Large intestine (tissue), 12 donors: ENCODE measurements around the gene OR51G2. TPM values are rescaled to one million over a fixed set of nuclear protein-coding genes. Genes with fewer than 3 reads are reported as not detected.
"Not testable (repeated sequence)": the region's sequence is repeated elsewhere in the genome, so short reads cannot be mapped to it uniquely, and the experiment has no call there.

Experiments used
- DNase-seq, 2 donors: peaks; one replicate each; pipeline versions ENCODE4 v3.0.0 to v3.0.0-alpha.2; 2013
- H3K27ac ChIP-seq: one replicate; pipeline ENCODE4 v1.5.1; 2013; ENCODE audit warnings: low read length
- H3K27me3 ChIP-seq: 2 replicates; pipeline ENCODE4 v1.6.1; 2013; ENCODE audit warnings: low read length; ENCODE audit not compliant: control insufficient read depth, insufficient read depth
- H3K36me3 ChIP-seq: 2 replicates; pipeline ENCODE4 v1.6.1; 2013; ENCODE audit warnings: low read length; ENCODE audit not compliant: control insufficient read depth, insufficient read depth
- H3K4me1 ChIP-seq: one replicate; pipeline ENCODE4 v1.6.1; 2013; ENCODE audit warnings: low read length; ENCODE audit not compliant: control insufficient read depth, insufficient read depth
- H3K4me3 ChIP-seq: one replicate; pipeline ENCODE4 v1.5.1; 2013; ENCODE audit warnings: low read length
- H3K9me3 ChIP-seq: one replicate; pipeline ENCODE4 v1.6.1; 2013; ENCODE audit warnings: mild to moderate bottlenecking, low read depth, low read length, moderate library complexity; ENCODE audit not compliant: control insufficient read depth
- WGBS: methylation state at CpG from one replicate; pipeline ENCODE4 v1.1.5; 2013; ENCODE audit warnings: low lambda C conversion rate; ENCODE audit not compliant: insufficient coverage; 5-methylcytosine and 5-hydroxymethylcytosine counted together
- long read RNA-seq, 11 donors: transcript quantifications; one replicate each; lab custom pipeline, GENCODE V29; 2026
- polyA plus RNA-seq: library from polyadenylated mRNA; unstranded; fragments of 120-200 nt; gene quantifications from one replicate; pipeline ENCODE4 v1.2.1, GENCODE V29; 2013

OR51G2 gene
- not detected for polyA plus RNA-seq
- long read RNA-seq, donor 1: 0 reads
- long read RNA-seq, donor 2: 0 reads
- long read RNA-seq, donor 3: 0 reads
- long read RNA-seq, donor 4: 0 reads
- long read RNA-seq, donor 5: 0 reads
- long read RNA-seq, donor 6: 0 reads
- long read RNA-seq, donor 7: 0 reads
- long read RNA-seq, donor 8: 0 reads
- long read RNA-seq, donor 9: 0 reads
- long read RNA-seq, donor 10: 0 reads
- long read RNA-seq, donor 11: 0 reads

DNA sequence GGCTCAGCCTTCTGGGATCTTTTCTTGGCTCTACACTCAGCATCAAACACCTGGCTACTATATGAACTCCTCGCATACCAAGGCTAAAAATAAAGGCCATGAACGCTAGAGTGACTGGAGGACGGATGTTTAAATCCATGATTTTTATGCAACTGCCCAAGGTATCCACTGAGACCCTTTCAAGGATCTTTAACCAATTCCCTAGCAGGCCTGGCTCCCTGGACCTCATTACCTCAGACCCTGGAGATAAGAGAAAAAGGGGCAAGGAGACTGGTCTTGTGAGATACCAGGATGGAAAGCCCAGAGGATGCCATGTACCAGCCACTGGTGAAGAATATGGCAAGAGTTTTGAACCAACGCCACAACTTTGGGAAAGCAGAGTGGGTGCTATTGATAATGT is at the start of gene OR51G2:
Gene OR51G2, minus strand, starts transcription at position 101 of the 400 bp plus-strand sequence. CDS start 3,687 bp downstream, outside the sequence.
- no peaks in the 10 kb centered on the region for H3K4me1 ChIP-seq
- no peaks in the 10 kb centered on the region for H3K36me3 ChIP-seq
- no peak within 1 kb of the TSS for H3K27ac ChIP-seq
- no peak for DNase-seq
- H3K4me3 ChIP-seq: no peak within 1 kb of the TSS
- H3K27me3 ChIP-seq: no peaks in the 10 kb centered on the region
- WGBS: no CpG with 5 or more reads among the region's 4 CpGs
- no peaks in the 10 kb centered on the region for H3K9me3 ChIP-seq

GRCh38 chr11:4962816-4963215 is 43.7 kb upstream of the OR51G2 start:
- no CpG with 5 or more reads among the region's 1 CpG for WGBS
- no peaks in the 10 kb centered on the region for H3K27me3 ChIP-seq
- H3K4me3 ChIP-seq: no peak overlapping the region
- no peak overlapping the region for H3K27ac ChIP-seq
- no peaks in the 10 kb centered on the region for H3K9me3 ChIP-seq
- no peak for DNase-seq
- no peaks in the 10 kb centered on the region for H3K4me1 ChIP-seq
- H3K36me3 ChIP-seq: no peaks in the 10 kb centered on the region

GRCh38 chr11:4960877-4961276 is 41.7 kb upstream of the OR51G2 start:
- H3K4me3 ChIP-seq: no peak overlapping the region
- no peaks in the 10 kb centered on the region for H3K27me3 ChIP-seq
- no peak for DNase-seq
- WGBS: 71% methylated on average over 1 of the region's 3 CpGs
- H3K9me3 ChIP-seq: no peaks in the 10 kb centered on the region
- no peaks in the 10 kb centered on the region for H3K4me1 ChIP-seq
- no peaks in the 10 kb centered on the region for H3K36me3 ChIP-seq
- H3K27ac ChIP-seq: no peak overlapping the region

- H3K9me3 ChIP-seq: no peaks in the 10 kb centered on the region
- no peaks in the 10 kb centered on the region for H3K36me3 ChIP-seq
- WGBS: 85% methylated on average over 4 of the region's 4 CpGs
- H3K4me3 ChIP-seq: no peak overlapping the region
- H3K4me1 ChIP-seq: no peaks in the 10 kb centered on the region
- H3K27ac ChIP-seq: no peak overlapping the region
- no peaks in the 10 kb centered on the region for H3K27me3 ChIP-seq
- DNase-seq: no peak
Observed at GRCh38 chr11:4957396-4957795, 38.2 kb upstream of the OR51G2 start.

DNA sequence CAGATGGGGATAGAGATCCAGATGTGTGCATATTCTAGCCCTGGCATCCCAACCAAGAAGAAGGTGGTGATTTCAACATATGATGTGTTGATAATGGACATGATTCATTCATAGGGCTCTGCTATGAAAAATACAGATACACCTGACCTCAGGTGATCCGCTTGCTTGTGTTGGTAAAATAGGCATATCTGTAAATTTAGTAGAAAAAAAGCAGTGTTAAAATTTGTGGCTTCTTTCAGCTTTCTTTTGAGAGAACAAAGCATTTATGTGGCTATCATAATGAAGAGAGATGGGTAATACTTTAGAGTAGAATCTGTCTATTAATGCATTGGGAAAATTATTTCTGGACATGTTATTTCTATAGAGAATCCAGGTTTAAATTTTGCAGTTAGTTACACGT is 36.5 kb upstream of the OR51G2 start, which contains the start of gene OR51A2:
Gene OR51A2, minus strand, starts transcription at position 101 of the 400 bp plus-strand sequence. Its CDS starts 0 bp downstream, at position 101.
- H3K27ac ChIP-seq: not testable (repeated sequence)

DNA sequence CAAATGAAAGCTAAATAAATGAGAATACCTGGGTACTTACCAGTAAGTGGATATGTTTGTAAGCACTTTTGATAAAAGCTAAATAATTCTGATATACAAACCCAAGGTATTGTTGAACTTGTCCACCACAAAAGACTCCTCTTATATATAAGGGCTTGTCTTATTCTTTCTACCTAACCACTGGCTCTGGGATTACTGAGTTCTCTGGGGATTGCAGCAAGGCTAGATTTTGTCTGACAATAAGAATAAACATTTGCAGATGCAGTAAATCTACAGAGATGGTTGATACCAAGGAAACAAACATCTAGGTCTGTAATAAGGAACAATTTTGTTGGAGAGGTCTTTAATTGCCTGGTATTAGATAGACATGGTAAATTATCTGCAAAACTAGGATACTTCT is 28.4 kb upstream of the OR51G2 start, which contains the start of gene OR51A4:
Gene OR51A4, minus strand, starts transcription at position 101 of the 400 bp plus-strand sequence. CDS start 505 bp downstream, outside the sequence.
- no peaks in the 10 kb centered on the region for H3K4me1 ChIP-seq
- no peak within 1 kb of the TSS for H3K4me3 ChIP-seq
- no peaks in the 10 kb centered on the region for H3K36me3 ChIP-seq
- DNase-seq: no peak
- H3K27ac ChIP-seq: no peak within 1 kb of the TSS
- no peaks in the 10 kb centered on the region for H3K9me3 ChIP-seq
- H3K27me3 ChIP-seq: no peaks in the 10 kb centered on the region

More for the DNA sequence above, 36.5 kb upstream of the OR51G2 start, which contains the start of gene OR51A2:
- WGBS: 60% methylated on average over 1 of the region's 2 CpGs
- H3K36me3 ChIP-seq, H3K9me3 ChIP-seq, H3K4me3 ChIP-seq, H3K4me1 ChIP-seq, H3K27me3 ChIP-seq, DNase-seq: not testable (repeated sequence)

- no peak for DNase-seq
- H3K27ac ChIP-seq: no peak overlapping the region
- H3K9me3 ChIP-seq: no peaks in the 10 kb centered on the region
- WGBS: 91% methylated on average over 3 of the region's 3 CpGs
- no peaks in the 10 kb centered on the region for H3K4me1 ChIP-seq
- no peaks in the 10 kb centered on the region for H3K27me3 ChIP-seq
- no peak overlapping the region for H3K4me3 ChIP-seq
- H3K36me3 ChIP-seq: no peaks in the 10 kb centered on the region
Observed at GRCh38 chr11:4936745-4937144, 17.6 kb upstream of the OR51G2 start.

DNA sequence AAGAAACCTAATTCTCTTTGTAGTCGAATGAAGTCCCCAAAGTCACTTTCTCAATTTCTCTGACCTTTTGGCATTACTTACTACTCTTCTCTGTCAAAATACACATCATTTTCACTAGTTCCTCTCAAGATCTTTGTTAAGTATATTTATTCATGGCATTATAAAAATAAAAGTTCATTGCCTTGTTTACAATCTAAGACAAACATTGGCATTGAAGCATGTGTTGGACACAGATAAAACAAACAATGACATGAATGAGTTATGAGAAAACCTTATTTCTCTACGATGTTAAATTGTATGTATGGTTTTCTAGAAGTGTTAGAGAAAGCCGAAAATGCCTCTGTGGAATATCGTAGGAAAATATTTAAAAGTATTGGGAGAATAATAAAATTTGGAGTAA is 13.6 kb upstream of the OR51G2 start:
- WGBS: 77% methylated on average over 4 of the region's 4 CpGs
- no peaks in the 10 kb centered on the region for H3K36me3 ChIP-seq
- no peak for DNase-seq
- no peak overlapping the region for H3K27ac ChIP-seq
- H3K27me3 ChIP-seq: no peaks in the 10 kb centered on the region
- H3K9me3 ChIP-seq: no peaks in the 10 kb centered on the region
- H3K4me1 ChIP-seq: no peaks in the 10 kb centered on the region
- no peak overlapping the region for H3K4me3 ChIP-seq

DNA sequence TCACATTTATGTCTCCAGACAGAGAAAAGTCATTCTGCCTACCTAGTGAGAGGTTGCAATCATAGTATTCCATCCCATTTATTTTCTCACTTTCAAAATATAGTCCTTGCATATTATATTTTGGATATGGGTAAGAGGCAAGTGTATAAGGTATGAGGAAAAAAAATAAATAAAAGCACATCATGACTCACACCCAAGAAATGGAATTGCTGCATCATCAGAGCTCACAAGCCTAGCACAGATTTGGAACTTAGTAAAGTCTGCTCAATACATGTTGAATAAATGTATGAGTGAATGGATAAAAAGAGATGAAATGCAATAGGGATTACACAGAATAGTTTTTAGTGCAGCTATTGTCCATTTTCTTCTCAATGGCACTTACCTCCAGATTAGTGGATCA is 7.5 kb upstream of the OR51G2 start:
- Histone ChIP-seq H3K27me3 (no peaks in the 10 kb centered on the region), H3K4me3 (no peak overlapping the region), H3K4me1 (no peaks in the 10 kb centered on the region), H3K27ac (no peak overlapping the region), H3K36me3 (no peaks in the 10 kb centered on the region), H3K9me3 (no peaks in the 10 kb centered on the region)
- DNase-seq: no peak

DNA sequence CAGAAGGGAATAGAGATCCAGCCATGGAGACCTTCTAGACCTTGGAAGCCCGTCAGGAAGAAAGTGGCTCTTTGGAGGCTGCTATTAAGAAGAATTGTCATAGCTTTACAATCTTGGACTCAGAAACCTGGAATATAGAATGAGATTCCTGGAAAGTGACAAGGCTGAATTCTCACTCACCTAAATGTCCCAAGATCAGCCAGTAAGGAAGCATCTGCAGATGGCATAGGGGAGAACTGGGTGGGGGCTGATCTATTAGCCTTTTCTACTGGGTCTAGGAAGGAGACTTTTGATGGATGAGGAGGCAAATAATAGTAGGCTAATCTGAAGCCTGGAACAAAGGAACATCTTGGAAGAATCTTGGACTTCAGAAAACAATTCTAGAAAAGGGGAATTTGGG is 5.1 kb upstream of the OR51G2 start, which contains the start of gene OR51G1:
Gene OR51G1, minus strand, starts transcription at position 101 of the 400 bp plus-strand sequence. Its CDS starts 0 bp downstream, at position 101.
- Histone ChIP-seq H3K27ac (no peak within 1 kb of the TSS), H3K36me3 (no peaks in the 10 kb centered on the region), H3K4me3 (no peak within 1 kb of the TSS), H3K27me3 (no peaks in the 10 kb centered on the region), H3K4me1 (no peaks in the 10 kb centered on the region), H3K9me3 (no peaks in the 10 kb centered on the region)
- no CpG with 5 or more reads among the region's 1 CpG for WGBS
- DNase-seq: no peak

- no CpG with 5 or more reads among the region's 1 CpG for WGBS
- no peak for DNase-seq
- H3K9me3 ChIP-seq: no peaks in the 10 kb centered on the region
- H3K27me3 ChIP-seq: no peaks in the 10 kb centered on the region
- H3K4me3 ChIP-seq: no peak overlapping the region
- H3K4me1 ChIP-seq: no peaks in the 10 kb centered on the region
- H3K27ac ChIP-seq: no peak overlapping the region
- no peaks in the 10 kb centered on the region for H3K36me3 ChIP-seq
Observed at GRCh38 chr11:4922304-4922703, 3.2 kb upstream of the OR51G2 start.
